CD4-positive, alpha-beta T cell (primary cell): ENCODE data around the gene KPNA3. TPM values are rescaled to one million over a fixed set of nuclear protein-coding genes. Genes with fewer than 3 reads are reported as not detected.

Experiments used
- ATAC-seq: fragments of 200-7000 bp; cut with Tn5 transposase; one replicate; pipeline ENCODE4 v1.10.0; 2022; ENCODE audit warnings: mild to moderate bottlenecking; ENCODE audit not compliant: poor library complexity
- CTCF ChIA-PET: fragments of 350-600 bp; sonication (Branson Sonifier 250); formaldehyde crosslinking; loops from one replicate; lab custom pipeline; 2021; ENCODE audit warnings: antibody characterized with exemption, inconsistent platforms; lab: Charles Lee
- POLR2A ChIA-PET: fragments of 350-600 bp; sonication (Branson Sonifier 250); formaldehyde crosslinking; loops from one replicate; lab custom pipeline; 2021; ENCODE audit warnings: antibody characterized with exemption, inconsistent platforms; lab: Charles Lee
- DNase-seq, 14 experiments: peaks; one replicate each; pipeline ENCODE4 v3.0.0-alpha.2; 2013 to 2020; ENCODE audit warnings: mixed read lengths in 2 of 14
- H3K27ac ChIP-seq, 2 donors: one replicate each; pipeline versions ENCODE4 v1.5.1 to v1.7.0; 2013; ENCODE audit warnings: low read length in 2 of 2, low read depth in 1 of 2, mild to moderate bottlenecking in 1 of 2
- H3K27me3 ChIP-seq, 2 experiments: 1 replicate in 1 of 2; 2 replicates in 1 of 2; pipeline versions ENCODE4 v1.6.1 to v1.7.0; 2013; ENCODE audit warnings: low read length in 2 of 2, control low read depth in 1 of 2, mild to moderate bottlenecking in 1 of 2, moderate library complexity in 1 of 2; ENCODE audit not compliant: insufficient read depth in 2 of 2, control insufficient read depth in 1 of 2
- H3K36me3 ChIP-seq: one replicate; pipeline ENCODE4 v1.6.1; 2013; ENCODE audit warnings: low read length, control low read depth; ENCODE audit not compliant: insufficient read depth
- H3K4me1 ChIP-seq: one replicate; pipeline ENCODE4 v1.6.1; 2013; ENCODE audit warnings: low read length, control low read depth; ENCODE audit not compliant: insufficient read depth
- H3K4me3 ChIP-seq: one replicate; pipeline ENCODE4 v1.5.1; 2013; ENCODE audit warnings: mild to moderate bottlenecking, low read length, moderate library complexity
- H3K9me3 ChIP-seq, 2 experiments: 1 replicate in 1 of 2; 2 replicates in 1 of 2; pipeline versions ENCODE4 v1.6.1 to v1.7.0; 2013; ENCODE audit warnings: low read length in 2 of 2, mild to moderate bottlenecking in 2 of 2, control low read depth in 1 of 2, moderate library complexity in 1 of 2; ENCODE audit not compliant: control insufficient read depth in 1 of 2, insufficient read depth in 1 of 2
- H3K27ac Mint-ChIP-seq: one replicate; pipeline ENCODE4 v1.8.0; 2020; ENCODE audit warnings: mixed read lengths
- H3K27me3 Mint-ChIP-seq: one replicate; pipeline ENCODE4 v1.8.0; 2021; ENCODE audit warnings: mixed read lengths
- H3K36me3 Mint-ChIP-seq: one replicate; pipeline ENCODE4 v1.8.0; 2021; ENCODE audit warnings: low read depth, mixed read lengths
- H3K4me1 Mint-ChIP-seq: one replicate; pipeline ENCODE4 v1.8.0; 2021; ENCODE audit warnings: low read depth, mixed read lengths
- H3K4me3 Mint-ChIP-seq: one replicate; pipeline ENCODE4 v1.8.0; 2020; ENCODE audit warnings: mild to moderate bottlenecking, mixed read lengths
- H3K9me3 Mint-ChIP-seq: one replicate; pipeline ENCODE4 v1.8.0; 2020; ENCODE audit warnings: mixed read lengths
- CTCF ChIP-seq: fragments of 200-600 bp; IDR thresholded peaks from one replicate; pipeline ENCODE4 v1.8.0; 2022; ENCODE audit warnings: antibody characterized with exemption, mild to moderate bottlenecking
- intact Hi-C, 2 experiments: fragments of 100-400 bp; cut with DNase I in 1 of 2; cut with micrococcal nuclease in 1 of 2; formaldehyde crosslinking; loops; one replicate each; pipeline versions ENCODE4 v1.15.1 to v1.9.0; 2023 to 2025; cut with DNase I, micrococcal nuclease
- total RNA-seq, 174 experiments: library from RNA in 2 of 174; stranded (reverse) in 2 of 174; gene quantifications; one replicate each; pipeline ENCODE4 v1.2.3 and lab custom pipeline; 2021 to 2026

KPNA3 gene
- total RNA-seq, 2 experiments from 2014 or later: 15.7 to 17.3 TPM

DNA sequence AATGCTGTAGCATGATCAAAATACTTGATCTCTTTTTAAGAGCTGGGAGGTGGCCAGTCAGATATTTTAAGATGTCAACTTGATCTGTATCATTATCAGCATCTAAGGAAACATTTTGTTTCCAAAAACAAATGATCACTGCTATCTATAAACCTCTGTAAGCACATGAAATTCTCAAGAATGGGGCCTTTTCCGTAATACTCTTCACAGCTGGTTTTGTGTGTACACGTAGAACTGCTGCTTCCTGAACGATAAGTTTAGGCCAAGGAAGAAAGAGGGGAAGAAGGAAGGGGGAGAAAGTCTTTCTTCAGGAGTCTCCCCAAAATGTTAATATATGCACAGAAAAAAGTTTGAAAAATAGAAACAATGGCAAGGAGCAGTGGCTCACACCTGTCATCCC, 138.5 kb downstream of the KPNA3 start:
- intact Hi-C loops: loop anchor here in 1 of 2 experiments (5.0 kb wide), 1 partner anchor 193 kb away; no protein-coding TSS in a partner anchor
- H3K9me3 Mint-ChIP-seq: no peaks in the 10 kb centered on the region
- no peaks in the 10 kb centered on the region for H3K4me1 Mint-ChIP-seq
- ChIA-PET CTCF (no interaction called here), POLR2A (no interaction called here)
- no peak for TF ChIP-seq CTCF
- no peaks in the 10 kb centered on the region for H3K27me3 ChIP-seq
- H3K36me3 Mint-ChIP-seq: peaks cover 14% of the 10 kb centered on the region
- no peak overlapping the region for H3K27ac ChIP-seq
- DNase-seq (no peak), ATAC-seq (no peak)
- no peaks in the 10 kb centered on the region for H3K9me3 ChIP-seq
- no peak overlapping the region for H3K4me3 ChIP-seq
- H3K4me1 ChIP-seq: no peaks in the 10 kb centered on the region
- no peaks in the 10 kb centered on the region for H3K36me3 ChIP-seq
- no peak overlapping the region for H3K27ac Mint-ChIP-seq
- no peaks in the 10 kb centered on the region for H3K27me3 Mint-ChIP-seq
- H3K4me3 Mint-ChIP-seq: no peak overlapping the region

DNA sequence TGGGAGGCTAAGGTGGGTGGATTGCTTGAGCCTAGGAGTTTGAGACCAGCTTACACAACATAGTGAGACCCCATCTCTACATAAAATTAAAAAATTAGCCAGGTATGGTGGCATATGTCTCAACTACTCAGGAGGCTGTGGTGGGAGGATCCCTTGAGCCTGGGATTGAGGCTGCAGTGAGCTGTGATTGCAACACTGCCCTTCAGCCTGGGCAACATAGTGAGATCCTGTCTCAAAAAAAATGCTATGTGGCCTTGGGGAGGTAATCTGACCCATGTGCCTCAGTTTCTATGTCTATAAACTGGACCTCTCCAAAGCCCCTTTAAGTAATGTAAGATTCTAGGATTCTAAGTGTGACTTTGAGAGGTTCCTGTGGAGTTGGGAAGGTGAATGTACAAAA, 139.0 kb downstream of the KPNA3 start:
- ATAC-seq: no peak
- no peaks in the 10 kb centered on the region for H3K4me1 Mint-ChIP-seq
- POLR2A ChIA-PET: no interaction called here
- Histone ChIP-seq H3K4me1 (no peaks in the 10 kb centered on the region), H3K4me3 (no peak overlapping the region), H3K27ac (no peak overlapping the region), H3K36me3 (no peaks in the 10 kb centered on the region), H3K27me3 (no peaks in the 10 kb centered on the region), H3K9me3 (no peaks in the 10 kb centered on the region)
- H3K9me3 Mint-ChIP-seq: no peaks in the 10 kb centered on the region
- intact Hi-C loops: loop anchor here in 1 of 2 experiments (5.0 kb wide), 1 partner anchor 194 kb away; no protein-coding TSS in a partner anchor
- no peak for TF ChIP-seq CTCF
- peaks cover 14% of the 10 kb centered on the region for H3K36me3 Mint-ChIP-seq
- CTCF ChIA-PET: no interaction called here
- no peaks in the 10 kb centered on the region for H3K27me3 Mint-ChIP-seq
- no peak for DNase-seq
- no peak overlapping the region for H3K27ac Mint-ChIP-seq
- no peak overlapping the region for H3K4me3 Mint-ChIP-seq

DNA sequence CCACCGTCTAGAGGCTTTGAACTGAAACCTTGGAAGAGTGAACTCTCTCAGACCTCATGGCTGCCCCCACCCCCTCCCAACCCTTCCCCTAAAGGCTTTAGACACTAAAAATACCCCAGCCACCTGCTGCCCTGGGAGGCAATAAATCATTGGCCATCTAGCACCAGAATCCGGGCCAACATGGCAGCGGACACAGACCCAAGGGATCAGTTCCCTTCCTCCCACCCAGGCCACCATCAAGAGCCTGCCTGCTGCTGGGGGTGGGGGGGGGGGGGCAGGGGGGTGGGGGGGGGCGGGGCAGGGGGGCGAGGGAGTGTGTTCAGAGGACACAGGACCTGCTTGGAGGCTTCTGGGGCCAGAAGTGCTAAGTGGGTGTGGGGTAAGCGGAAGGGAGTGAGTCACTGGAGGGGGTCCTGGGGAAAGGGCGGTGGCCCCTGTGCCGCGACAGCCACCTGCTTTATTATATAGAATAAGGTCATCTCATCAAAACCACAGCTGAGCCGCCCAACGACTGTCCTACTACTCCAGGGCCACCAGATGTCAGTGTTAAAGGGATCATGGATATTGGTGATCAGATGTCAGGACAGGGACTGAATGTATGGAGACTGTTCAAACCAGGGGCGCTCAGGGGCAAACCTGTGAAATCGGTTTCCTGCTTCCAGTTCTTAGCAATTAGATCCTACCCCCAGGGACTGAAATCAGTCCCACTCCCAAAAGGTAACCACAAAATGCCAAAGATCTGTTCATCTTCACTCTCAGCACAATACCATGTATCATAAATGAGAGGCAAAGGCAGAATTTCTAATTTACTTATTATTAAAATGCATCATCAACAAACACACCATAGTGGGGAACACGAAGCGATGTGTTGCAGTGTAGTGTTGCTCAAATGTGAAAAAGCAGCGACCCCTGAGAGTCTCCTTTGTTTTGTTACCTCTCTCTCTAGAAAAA, 139.9 kb downstream of the KPNA3 start:
- no peaks in the 10 kb centered on the region for H3K27me3 Mint-ChIP-seq
- ATAC-seq: peak; percentile 32
- intact Hi-C loops: loop anchor here in 1 of 2 experiments (5.0 kb wide), 1 partner anchor 195 kb away; no protein-coding TSS in a partner anchor
- H3K4me3 Mint-ChIP-seq: no peak overlapping the region
- peaks cover 7% of the 10 kb centered on the region for H3K36me3 Mint-ChIP-seq
- H3K4me1 Mint-ChIP-seq: no peaks in the 10 kb centered on the region
- peak in 4 of 14 experiments; percentile 11 to 41 (median 33) for DNase-seq
- H3K9me3 Mint-ChIP-seq: no peaks in the 10 kb centered on the region
- ChIA-PET POLR2A (no interaction called here), CTCF (no interaction called here)
- Histone ChIP-seq H3K27me3 (no peaks in the 10 kb centered on the region), H3K27ac (no peak overlapping the region), H3K4me1 (no peaks in the 10 kb centered on the region), H3K36me3 (no peaks in the 10 kb centered on the region), H3K9me3 (no peaks in the 10 kb centered on the region), H3K4me3 (no peak overlapping the region)
- no peak for TF ChIP-seq CTCF
- no peak overlapping the region for H3K27ac Mint-ChIP-seq
